ENCODE results near the gene BMP7. TPM values are rescaled to one million over a fixed set of nuclear protein-coding genes. Genes with fewer than 3 reads are reported as not detected.

BMP7 gene
- total RNA-seq, 1 donor from 2014 or later: not detected

- DNase-seq (ENCODE audit: extremely low read depth, low read depth, low spot score): no peak
These were observed 134.6 kb downstream of the BMP7 start for GRCh38 chr20:57131601-57132391.

GRCh38 chr20:57131077-57131476 lies 135.4 kb downstream of the BMP7 start:
- no peak for DNase-seq (ENCODE audit: extremely low read depth, low read depth, low spot score)

- DNase-seq (ENCODE audit: extremely low read depth, low read depth, low spot score): no peak
These were observed 136.2 kb downstream of the BMP7 start for GRCh38 chr20:57130160-57130772.

GRCh38 chr20:57129303-57129702 lies 137.1 kb downstream of the BMP7 start:
- DNase-seq (ENCODE audit: extremely low read depth, low read depth, low spot score): no peak

- DNase-seq (ENCODE audit: extremely low read depth, low read depth, low spot score): no peak
These were observed 138.2 kb downstream of the BMP7 start for GRCh38 chr20:57128044-57128757.

- DNase-seq (ENCODE audit: extremely low read depth, low read depth, low spot score): no peak
These were observed 139.9 kb downstream of the BMP7 start for GRCh38 chr20:57126481-57127092.

GRCh38 chr20:57124800-57125517 lies 141.5 kb downstream of the BMP7 start:
- DNase-seq (ENCODE audit: extremely low read depth, low read depth, low spot score): no peak

GRCh38 chr20:57124366-57124765 lies 142.1 kb downstream of the BMP7 start:
- no peak for DNase-seq (ENCODE audit: extremely low read depth, low read depth, low spot score)

GRCh38 chr20:57123504-57123903 lies 142.9 kb downstream of the BMP7 start:
- no peak for DNase-seq (ENCODE audit: extremely low read depth, low read depth, low spot score)

- no peak for DNase-seq (ENCODE audit: extremely low read depth, low read depth, low spot score)
These were observed 143.6 kb downstream of the BMP7 start for GRCh38 chr20:57122536-57123489.

- DNase-seq (ENCODE audit: extremely low read depth, low read depth, low spot score): no peak
These were observed 147.5 kb downstream of the BMP7 start for GRCh38 chr20:57118964-57119363.

Other genes starting within 250 kb of the BMP7 start
- not detected in 2 replicates for gene SPO11, start 63.2 kb upstream of the BMP7 start, total RNA-seq
- gene RAE1, start 84.6 kb upstream of the BMP7 start, total RNA-seq: 31.0 and 33.0 TPM in 2 replicates
- 39.4 and 45.1 TPM in 2 replicates for gene RBM38, start 124.8 kb upstream of the BMP7 start, total RNA-seq